Activated naive CD8-positive, alpha-beta T cell treated with anti-CD3 and anti-CD28 coated beads for 36 hours (primary cell): ENCODE measurements around the gene MYH8. TPM values are rescaled to one million over a fixed set of nuclear protein-coding genes. Genes with fewer than 3 reads are reported as not detected.

Source experiments
- DNase-seq: peaks from one replicate; pipeline ENCODE4 v3.0.0; 2021
- H3K27ac Mint-ChIP-seq: one replicate; pipeline ENCODE4 v1.8.0; 2022; ENCODE audit warnings: mild to moderate bottlenecking, moderate library complexity, mixed read lengths
- H3K27me3 Mint-ChIP-seq: one replicate; pipeline ENCODE4 v1.8.0; 2022; ENCODE audit warnings: mild to moderate bottlenecking, mixed read lengths
- H3K36me3 Mint-ChIP-seq: one replicate; pipeline ENCODE4 v1.8.0; 2021; ENCODE audit warnings: mild to moderate bottlenecking, mixed read lengths
- H3K4me1 Mint-ChIP-seq: one replicate; pipeline ENCODE4 v1.8.0; 2021; ENCODE audit warnings: mixed read lengths
- H3K4me3 Mint-ChIP-seq: one replicate; pipeline ENCODE4 v1.8.0; 2022; ENCODE audit warnings: mild to moderate bottlenecking, moderate library complexity, mixed read lengths
- H3K9me3 Mint-ChIP-seq: one replicate; pipeline ENCODE4 v1.8.0; 2022; ENCODE audit warnings: mixed read lengths
- total RNA-seq, 2 experiments: library from RNA; stranded (reverse); gene quantifications; one replicate each; pipeline ENCODE4 v1.2.3, GENCODE V29; 2021

MYH8 gene
- total RNA-seq, 2 experiments from 2014 or later, result not detected

DNA sequence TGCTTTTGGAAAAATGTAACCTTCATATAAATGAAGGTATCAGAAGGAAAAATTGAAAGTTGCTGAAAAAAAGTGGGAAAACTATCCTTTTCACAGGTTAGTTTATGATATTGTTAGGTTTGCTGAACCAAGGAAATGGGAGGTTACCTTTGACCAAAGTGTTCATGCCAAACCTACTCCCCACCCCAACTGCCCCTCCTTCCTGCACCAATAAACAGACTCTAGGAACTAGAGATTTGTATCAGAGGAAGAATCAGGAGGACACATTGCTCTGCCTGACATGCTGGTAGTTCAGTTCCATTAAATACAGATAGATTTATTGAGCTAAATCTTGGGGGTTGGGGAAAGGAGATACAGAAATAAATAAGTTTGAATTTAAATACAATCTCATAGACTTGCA, 18.2 kb downstream of the MYH8 start:
- Mint-ChIP-seq H3K36me3 (no peaks in the 10 kb centered on the region), H3K4me3 (no peak overlapping the region), H3K4me1 (no peaks in the 10 kb centered on the region), H3K27ac (no peak overlapping the region), H3K9me3 (no peaks in the 10 kb centered on the region), H3K27me3 (peaks cover 11% of the 10 kb centered on the region)
- no peak for DNase-seq

GRCh38 chr17:10398352-10398751, 23.4 kb downstream of the MYH8 start:
- H3K27me3 Mint-ChIP-seq, result peaks cover 14% of the 10 kb centered on the region
- H3K4me1 Mint-ChIP-seq, result no peaks in the 10 kb centered on the region
- no peaks in the 10 kb centered on the region for H3K9me3 Mint-ChIP-seq
- no peak overlapping the region for H3K4me3 Mint-ChIP-seq
- no peak for DNase-seq
- no peak overlapping the region for H3K27ac Mint-ChIP-seq
- H3K36me3 Mint-ChIP-seq, result no peaks in the 10 kb centered on the region

DNA sequence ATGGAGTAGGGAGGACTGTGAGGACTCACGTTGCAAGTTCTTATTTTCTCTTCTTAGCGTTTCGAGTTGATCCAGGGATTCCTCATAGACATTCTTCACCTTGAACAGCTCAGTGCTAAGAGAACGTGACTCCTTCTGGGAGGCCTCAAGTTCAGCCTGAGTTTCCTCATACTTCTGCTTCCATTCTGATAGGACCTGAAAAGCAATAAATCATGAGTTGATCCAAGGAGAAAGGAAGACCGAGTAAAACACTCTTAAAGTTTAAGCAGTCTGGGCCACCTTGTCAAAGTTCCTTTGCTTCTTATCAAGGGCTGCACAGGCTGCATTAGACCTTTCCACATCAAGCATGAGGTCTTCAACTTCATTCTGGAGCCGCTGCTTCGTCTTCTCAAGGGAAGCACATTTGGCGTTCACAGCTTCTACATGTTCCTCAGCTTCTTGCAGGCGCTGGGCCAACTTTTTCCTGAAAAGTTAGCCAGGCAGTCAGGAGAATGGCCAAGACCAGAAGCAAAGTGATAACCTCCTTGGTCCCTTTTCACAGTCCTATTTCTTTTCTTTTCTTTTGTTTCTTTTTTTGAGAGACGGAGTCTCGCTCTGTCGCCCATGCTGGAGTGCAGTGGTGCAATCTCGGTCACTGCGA, 25.1 kb downstream of the MYH8 start:
- no peaks in the 10 kb centered on the region for H3K4me1 Mint-ChIP-seq
- peaks cover 24% of the 10 kb centered on the region for H3K27me3 Mint-ChIP-seq

DNA sequence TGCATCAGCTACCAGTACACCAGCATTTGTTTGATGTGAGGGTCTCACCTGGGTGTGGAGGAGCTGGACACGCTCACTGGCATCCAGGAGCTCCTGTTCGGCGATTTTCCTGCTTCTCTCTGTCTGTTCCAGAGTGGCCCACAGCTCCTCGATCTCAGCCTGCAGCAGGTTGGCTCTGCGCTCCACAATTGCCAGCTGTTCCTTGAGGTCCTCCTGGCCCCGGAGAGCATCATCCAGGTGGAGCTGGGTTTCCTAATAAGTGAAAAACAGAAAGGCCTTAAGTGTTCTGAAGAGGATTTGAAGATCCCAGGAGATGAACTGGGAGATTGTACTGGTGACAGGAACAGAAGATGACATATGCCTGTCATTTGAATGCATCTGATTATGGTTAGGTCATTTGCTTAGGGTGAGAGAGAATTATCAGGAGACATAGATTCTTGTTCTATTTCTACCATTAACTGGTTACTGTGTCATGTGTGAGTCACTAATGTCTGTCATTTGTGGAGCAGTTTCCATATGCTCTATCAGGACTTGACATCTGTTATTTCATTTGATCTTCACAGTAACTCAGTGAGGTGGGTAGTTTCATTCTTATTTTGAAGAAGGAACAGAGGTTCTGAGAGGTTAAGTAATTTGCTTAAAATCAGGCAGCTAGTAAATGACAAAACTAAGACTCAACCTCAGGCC, 27.4 kb downstream of the MYH8 start:
- Mint-ChIP-seq H3K36me3 (no peaks in the 10 kb centered on the region), H3K27me3 (peaks cover 29% of the 10 kb centered on the region), H3K4me1 (no peaks in the 10 kb centered on the region), H3K9me3 (no peaks in the 10 kb centered on the region), H3K27ac (no peak overlapping the region), H3K4me3 (no peak overlapping the region)
- no peak for DNase-seq

More for the DNA sequence above, 25.1 kb downstream of the MYH8 start:
- no peak overlapping the region for H3K4me3 Mint-ChIP-seq
- H3K36me3 Mint-ChIP-seq, result no peaks in the 10 kb centered on the region
- H3K9me3 Mint-ChIP-seq, result no peaks in the 10 kb centered on the region
- DNase-seq, result no peak
- H3K27ac Mint-ChIP-seq, result no peak overlapping the region

- Mint-ChIP-seq H3K4me1 (no peaks in the 10 kb centered on the region), H3K9me3 (peaks cover 2% of the 10 kb centered on the region), H3K27ac (no peak overlapping the region), H3K4me3 (no peak overlapping the region), H3K27me3 (peaks cover 26% of the 10 kb centered on the region), H3K36me3 (no peaks in the 10 kb centered on the region)
- DNase-seq, result no peak
These were observed 28.9 kb downstream of the MYH8 start for GRCh38 chr17:10392880-10393279.

DNA sequence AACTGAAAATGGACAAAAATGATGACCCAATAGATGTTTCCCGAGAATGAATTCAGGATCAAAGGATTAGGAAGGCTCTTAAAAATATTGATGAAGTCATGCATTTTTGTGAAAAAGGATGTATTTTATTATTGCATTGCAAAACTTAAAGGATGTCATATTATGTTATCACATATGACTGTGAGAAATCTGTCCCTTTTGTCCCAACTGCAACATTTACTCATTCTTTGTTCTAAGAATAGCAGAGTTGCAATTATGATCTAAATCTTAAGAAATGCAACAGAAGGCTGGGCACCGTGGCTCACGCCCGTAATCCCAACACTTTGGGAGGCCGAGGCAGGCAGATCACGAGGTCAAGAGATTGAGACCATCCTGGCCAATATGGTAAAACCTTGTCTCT, 35.9 kb downstream of the MYH8 start:
- Mint-ChIP-seq H3K36me3 (no peaks in the 10 kb centered on the region), H3K27me3 (peaks cover 4% of the 10 kb centered on the region), H3K4me3 (no peak overlapping the region), H3K4me1 (no peaks in the 10 kb centered on the region), H3K9me3 (peaks cover 2% of the 10 kb centered on the region), H3K27ac (no peak overlapping the region)
- DNase-seq, result no peak

DNA sequence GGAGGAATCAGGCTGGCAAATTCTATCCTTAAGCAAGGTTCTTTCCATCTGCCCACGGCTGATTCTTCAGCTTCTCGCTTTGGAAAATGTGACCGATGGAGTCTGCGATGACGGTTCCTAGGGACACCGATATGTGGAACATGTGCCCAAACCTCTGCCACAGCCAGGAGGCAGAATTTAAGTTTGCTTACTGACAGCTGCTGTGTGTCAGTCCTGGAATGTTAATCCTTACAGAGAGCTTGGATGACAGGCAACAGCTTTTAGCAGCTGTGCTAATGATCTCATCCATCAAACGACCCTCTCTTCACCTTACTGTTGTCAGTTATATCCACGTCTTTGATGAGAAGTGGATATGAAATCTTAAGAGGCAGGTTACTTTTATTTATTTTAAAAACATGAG, 37.6 kb downstream of the MYH8 start:
- DNase-seq, result no peak
- Mint-ChIP-seq H3K4me1 (no peaks in the 10 kb centered on the region), H3K27ac (no peak overlapping the region), H3K27me3 (no peaks in the 10 kb centered on the region), H3K4me3 (no peak overlapping the region), H3K36me3 (no peaks in the 10 kb centered on the region), H3K9me3 (peaks cover 2% of the 10 kb centered on the region)

DNA sequence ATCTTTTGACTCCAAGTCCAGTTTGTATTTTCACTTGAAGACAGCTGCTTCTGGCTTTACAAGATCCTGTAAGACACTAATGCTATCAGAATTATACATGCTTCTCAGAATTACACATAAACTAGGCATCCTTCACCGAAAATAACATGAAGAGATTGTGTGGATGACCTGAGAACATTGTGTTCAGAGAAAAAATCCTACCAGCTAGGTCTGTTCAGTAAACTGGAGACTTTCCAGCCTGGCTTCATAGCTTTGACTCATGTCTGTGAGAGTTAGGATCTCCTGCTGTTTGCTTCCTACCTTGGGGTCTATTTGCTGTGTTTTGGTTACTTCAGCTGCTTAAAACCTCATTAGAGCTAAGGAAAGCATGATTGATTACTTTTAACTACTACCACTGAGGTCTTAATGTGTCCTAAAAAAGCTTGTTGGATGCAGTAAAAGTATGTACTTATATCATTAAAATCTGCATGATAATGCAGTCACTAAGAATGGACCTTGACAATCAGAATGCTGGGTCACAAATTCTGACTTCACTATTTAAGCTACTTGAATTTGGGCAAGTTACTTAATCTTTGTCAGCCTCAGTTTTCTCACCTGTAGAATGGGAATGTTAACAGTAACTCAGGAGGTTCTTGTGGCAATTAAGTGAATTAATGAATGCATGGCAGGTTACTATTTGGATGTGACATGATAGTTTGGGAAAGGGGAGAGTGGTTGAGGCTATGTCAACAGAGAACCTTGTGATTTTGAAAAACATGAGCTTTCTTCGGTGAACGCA, 40.9 kb downstream of the MYH8 start:
- Mint-ChIP-seq H3K9me3 (no peaks in the 10 kb centered on the region), H3K27ac (no peak overlapping the region), H3K4me1 (no peaks in the 10 kb centered on the region), H3K27me3 (no peaks in the 10 kb centered on the region), H3K36me3 (no peaks in the 10 kb centered on the region), H3K4me3 (no peak overlapping the region)
- DNase-seq, result no peak

GRCh38 chr17:10372906-10373305, 48.8 kb downstream of the MYH8 start, which contains the start of gene MYH13:
Gene MYH13 (minus strand): TSS chr17:10373006. CDS start chr17:10364530, 8,476 bp downstream.
- DNase-seq, result no peak
- Mint-ChIP-seq H3K4me1 (no peaks in the 10 kb centered on the region), H3K27me3 (peaks cover 7% of the 10 kb centered on the region), H3K4me3 (no peak within 1 kb of the TSS), H3K36me3 (no peaks in the 10 kb centered on the region), H3K27ac (no peak within 1 kb of the TSS), H3K9me3 (no peaks in the 10 kb centered on the region)

DNA sequence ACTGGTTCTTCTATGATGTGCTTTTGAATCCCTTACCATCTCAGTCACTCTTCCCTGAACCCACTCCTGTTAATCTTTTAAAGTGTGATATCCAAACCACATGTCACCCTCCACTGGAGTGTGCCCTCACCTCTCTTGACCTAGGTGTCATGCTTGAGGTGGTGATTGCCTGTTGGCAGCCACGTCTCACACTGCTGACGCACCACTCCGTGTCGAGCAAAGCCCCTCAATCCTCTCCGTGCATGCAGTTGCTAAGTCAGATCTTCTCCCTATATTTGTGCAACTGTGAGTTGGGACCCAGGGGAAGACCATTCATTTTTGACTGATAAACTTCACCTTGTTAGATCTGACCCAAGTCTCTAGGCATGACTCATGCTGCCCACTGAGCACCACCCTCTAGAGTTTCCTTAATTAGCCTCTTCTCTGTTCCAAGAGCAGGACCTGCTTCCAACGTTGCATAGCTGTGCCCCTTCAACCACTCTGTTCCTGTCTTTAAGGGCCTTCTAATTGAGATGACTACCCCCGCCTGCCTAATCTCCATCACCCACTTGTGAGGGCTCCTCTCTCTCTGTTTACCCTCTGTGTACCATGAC, 51.6 kb downstream of the MYH8 start:
- H3K27ac Mint-ChIP-seq, result no peak overlapping the region
- H3K9me3 Mint-ChIP-seq, result no peaks in the 10 kb centered on the region
- no peak overlapping the region for H3K4me3 Mint-ChIP-seq
- DNase-seq, result no peak
- no peaks in the 10 kb centered on the region for H3K4me1 Mint-ChIP-seq
- H3K36me3 Mint-ChIP-seq, result no peaks in the 10 kb centered on the region
- peaks cover 7% of the 10 kb centered on the region for H3K27me3 Mint-ChIP-seq

DNA sequence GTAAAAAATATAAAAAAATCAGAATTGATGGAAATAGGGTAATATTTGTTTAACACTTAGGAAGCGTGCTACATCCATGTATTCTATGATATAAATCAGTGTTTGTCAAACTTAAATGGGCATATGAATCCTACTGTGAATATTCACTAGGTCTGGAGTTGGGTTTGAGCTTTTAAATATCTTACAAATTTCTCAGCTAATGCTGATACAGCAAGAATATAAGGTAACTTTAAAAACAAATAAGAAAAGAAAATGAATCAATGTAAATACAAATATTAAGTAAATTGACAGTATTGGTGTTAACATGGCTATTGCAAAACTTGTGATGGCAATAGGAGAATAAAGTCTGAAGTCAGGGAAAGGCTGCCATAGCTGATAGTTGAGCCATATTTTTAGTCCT, 52.5 kb downstream of the MYH8 start:
- Mint-ChIP-seq H3K4me1 (no peaks in the 10 kb centered on the region), H3K27me3 (peaks cover 7% of the 10 kb centered on the region), H3K36me3 (no peaks in the 10 kb centered on the region), H3K4me3 (no peak overlapping the region), H3K27ac (no peak overlapping the region), H3K9me3 (no peaks in the 10 kb centered on the region)
- DNase-seq, result no peak

DNA sequence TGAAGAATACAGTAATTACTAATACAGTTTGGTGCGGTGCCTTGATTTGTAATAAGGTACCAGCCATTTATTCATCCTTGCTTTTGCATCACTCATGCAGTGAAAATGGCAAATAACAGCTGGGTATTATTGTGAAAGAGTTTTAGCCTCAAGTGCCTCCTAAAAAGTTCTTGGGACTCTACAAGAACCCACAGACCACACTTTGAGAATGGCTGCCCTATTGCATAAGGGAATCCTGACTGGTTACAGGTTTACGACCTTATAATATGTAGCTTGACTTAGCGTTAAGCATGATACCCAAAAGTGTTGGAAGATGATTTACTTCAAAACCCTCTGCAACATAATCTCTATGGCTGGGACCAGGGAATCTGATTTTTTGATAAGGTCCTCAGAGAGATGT, 53.2 kb downstream of the MYH8 start:
- Mint-ChIP-seq H3K27me3 (peaks cover 7% of the 10 kb centered on the region), H3K36me3 (no peaks in the 10 kb centered on the region), H3K4me3 (no peak overlapping the region), H3K9me3 (no peaks in the 10 kb centered on the region), H3K27ac (no peak overlapping the region), H3K4me1 (no peaks in the 10 kb centered on the region)
- DNase-seq, result no peak

GRCh38 chr17:10360578-10360977, 61.2 kb downstream of the MYH8 start:
- no peaks in the 10 kb centered on the region for H3K36me3 Mint-ChIP-seq
- no peak overlapping the region for H3K4me3 Mint-ChIP-seq
- peaks cover 6% of the 10 kb centered on the region for H3K27me3 Mint-ChIP-seq
- DNase-seq, result no peak
- H3K4me1 Mint-ChIP-seq, result no peaks in the 10 kb centered on the region
- no peaks in the 10 kb centered on the region for H3K9me3 Mint-ChIP-seq
- H3K27ac Mint-ChIP-seq, result no peak overlapping the region

DNA sequence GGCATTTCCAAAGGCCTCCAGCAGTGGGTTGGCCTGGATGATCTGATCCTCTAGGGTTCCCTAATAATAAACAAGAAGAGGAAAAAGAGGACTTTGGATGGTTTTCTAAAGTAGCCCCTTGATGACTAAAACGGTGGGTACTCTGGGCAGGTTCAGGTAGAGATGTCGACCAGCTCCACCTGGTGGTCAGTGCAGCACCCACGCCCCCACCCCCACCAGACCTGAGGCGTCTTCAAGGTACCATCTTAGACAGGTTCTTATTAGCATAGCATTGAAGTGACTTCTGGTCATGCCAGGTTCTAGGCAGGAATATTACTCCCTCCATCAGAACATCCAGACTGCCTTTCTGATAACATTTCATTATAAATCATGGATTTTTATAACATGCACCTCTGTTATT, 64.0 kb downstream of the MYH8 start:
- H3K4me1 Mint-ChIP-seq, result no peaks in the 10 kb centered on the region
- no peak overlapping the region for H3K27ac Mint-ChIP-seq
- H3K9me3 Mint-ChIP-seq, result no peaks in the 10 kb centered on the region
- no peak overlapping the region for H3K4me3 Mint-ChIP-seq
- H3K27me3 Mint-ChIP-seq, result peaks cover 6% of the 10 kb centered on the region
- DNase-seq, result peak; percentile 17
- H3K36me3 Mint-ChIP-seq, result no peaks in the 10 kb centered on the region

GRCh38 chr17:10354651-10355050, 67.1 kb downstream of the MYH8 start:
- peaks cover 4% of the 10 kb centered on the region for H3K27me3 Mint-ChIP-seq
- no peak overlapping the region for H3K4me3 Mint-ChIP-seq
- no peak for DNase-seq
- no peaks in the 10 kb centered on the region for H3K9me3 Mint-ChIP-seq
- no peaks in the 10 kb centered on the region for H3K36me3 Mint-ChIP-seq
- H3K4me1 Mint-ChIP-seq, result no peaks in the 10 kb centered on the region
- H3K27ac Mint-ChIP-seq, result no peak overlapping the region
